GM12864 (cell line): ENCODE results near the gene CIB2.

Experiments used
- DNase-seq: peaks from one replicate; pipeline ENCODE4 v3.0.0-alpha.2; 2011; ENCODE audit warnings: low read depth
- H3K4me3 ChIP-seq: 2 replicates; pipeline ENCODE4 v1.5.1; 2011; ENCODE audit warnings: mild to moderate bottlenecking, low read depth, low read length, control low read depth
- TF ChIP-seq, protein P1 (sequence below): IDR thresholded peaks from 2 replicates; pipeline ENCODE4 v1.5.1; 2011; ENCODE audit warnings: low read depth, mild to moderate bottlenecking, moderate library complexity, low read length, control low read depth, inconsistent platforms; ENCODE audit errors: missing control alignments

CIB2 gene

GRCh38 chr15:78067328-78068228, 63.7 kb downstream of the CIB2 start:
- no peak overlapping the region for H3K4me3 ChIP-seq
- TF ChIP-seq, protein P1, sequence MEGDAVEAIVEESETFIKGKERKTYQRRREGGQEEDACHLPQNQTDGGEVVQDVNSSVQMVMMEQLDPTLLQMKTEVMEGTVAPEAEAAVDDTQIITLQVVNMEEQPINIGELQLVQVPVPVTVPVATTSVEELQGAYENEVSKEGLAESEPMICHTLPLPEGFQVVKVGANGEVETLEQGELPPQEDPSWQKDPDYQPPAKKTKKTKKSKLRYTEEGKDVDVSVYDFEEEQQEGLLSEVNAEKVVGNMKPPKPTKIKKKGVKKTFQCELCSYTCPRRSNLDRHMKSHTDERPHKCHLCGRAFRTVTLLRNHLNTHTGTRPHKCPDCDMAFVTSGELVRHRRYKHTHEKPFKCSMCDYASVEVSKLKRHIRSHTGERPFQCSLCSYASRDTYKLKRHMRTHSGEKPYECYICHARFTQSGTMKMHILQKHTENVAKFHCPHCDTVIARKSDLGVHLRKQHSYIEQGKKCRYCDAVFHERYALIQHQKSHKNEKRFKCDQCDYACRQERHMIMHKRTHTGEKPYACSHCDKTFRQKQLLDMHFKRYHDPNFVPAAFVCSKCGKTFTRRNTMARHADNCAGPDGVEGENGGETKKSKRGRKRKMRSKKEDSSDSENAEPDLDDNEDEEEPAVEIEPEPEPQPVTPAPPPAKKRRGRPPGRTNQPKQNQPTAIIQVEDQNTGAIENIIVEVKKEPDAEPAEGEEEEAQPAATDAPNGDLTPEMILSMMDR = no peak
- no peak for DNase-seq

DNA sequence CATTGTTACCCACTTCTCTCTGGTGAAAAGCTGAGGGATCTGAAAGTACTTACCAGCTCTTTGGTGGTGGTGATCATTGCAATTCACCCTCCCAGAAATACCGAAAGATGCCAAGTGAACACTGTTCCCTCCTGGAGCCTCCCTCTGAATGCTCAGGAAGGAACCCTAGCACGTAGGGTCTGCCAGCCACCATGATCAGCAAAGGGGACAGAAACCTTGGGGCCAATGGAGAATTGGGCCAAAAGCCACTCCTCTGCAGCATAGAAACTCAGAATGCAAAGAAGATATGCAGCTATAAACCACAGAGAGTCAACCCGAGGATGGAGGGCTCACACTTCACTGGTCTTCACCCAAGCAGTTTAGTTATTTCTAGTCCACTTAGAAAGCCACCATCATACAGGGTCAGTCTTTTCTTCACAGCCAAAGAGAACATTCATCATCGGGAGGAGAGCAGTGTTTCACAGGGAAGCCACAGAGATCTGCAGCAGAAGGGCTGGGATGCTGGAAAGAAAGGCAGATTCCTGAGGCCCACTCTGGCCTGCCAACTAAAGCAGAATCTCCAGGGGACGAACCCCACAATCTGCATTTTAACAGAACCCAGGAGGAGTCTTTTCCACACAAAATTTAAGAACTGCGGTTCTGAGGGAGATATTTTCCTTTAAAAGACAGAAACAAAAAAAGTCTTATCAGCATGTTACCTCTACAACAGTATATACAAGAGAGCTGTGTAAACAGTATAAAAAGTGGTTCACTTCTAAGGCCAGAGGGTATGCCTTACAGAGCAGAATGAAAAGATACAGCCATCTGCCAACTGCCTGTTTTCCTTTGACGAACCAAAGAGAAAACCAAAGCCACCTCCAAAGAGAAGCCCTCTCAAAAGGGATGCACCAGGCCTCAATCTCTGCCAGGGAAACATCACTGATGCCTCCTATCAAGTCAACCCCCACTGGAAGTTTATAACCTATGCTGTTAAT, 65.0 kb downstream of the CIB2 start:
- H3K4me3 ChIP-seq = peak overlapping the region; percentile 25
- DNase-seq = peak; percentile 77
- TF ChIP-seq, protein P1 = no peak

- DNase-seq = no peak
Observed at GRCh38 chr15:78065284-78065872, 65.9 kb downstream of the CIB2 start.

GRCh38 chr15:78064544-78064943, 66.7 kb downstream of the CIB2 start:
- DNase-seq = no peak

More at GRCh38 chr15:78065284-78065872, 65.9 kb downstream of the CIB2 start:
- peak overlapping the region; percentile 25 for H3K4me3 ChIP-seq
- TF ChIP-seq, protein P1 = no peak

GRCh38 chr15:78063970-78064385, 67.3 kb downstream of the CIB2 start:
- TF ChIP-seq, protein P1 = no peak
- H3K4me3 ChIP-seq = no peak overlapping the region
- DNase-seq = no peak

More at GRCh38 chr15:78064544-78064943, 66.7 kb downstream of the CIB2 start:
- H3K4me3 ChIP-seq = no peak overlapping the region; the same call in 1 of the 2 replicates
- TF ChIP-seq, protein P1 = no peak

GRCh38 chr15:78063217-78063616, 68.0 kb downstream of the CIB2 start:
- TF ChIP-seq, protein P1 = no peak

More at GRCh38 chr15:78063217-78063616, 68.0 kb downstream of the CIB2 start:
- H3K4me3 ChIP-seq = no peak overlapping the region
- DNase-seq = no peak
